ENCODE measurements around the gene RPS15.

GRCh38 chr19:1410136-1410786 lies 27.9 kb upstream of the RPS15 start:
- TF ChIP-seq CTCF (IDR thresholded peaks at IDR 0.05; ENCODE audit: low read depth, low read length, poor library complexity, severe bottlenecking): no peak
- TF ChIP-seq EZH2phosphoT487 (IDR thresholded peaks at IDR 0.05; ENCODE audit: borderline replicate concordance, low read length): no peak

Measured in DOHH2 (cell line).